ENCODE measurements around the gene RAB11FIP4. TPM values are rescaled to one million over a fixed set of nuclear protein-coding genes. Genes with fewer than 3 reads are reported as not detected.

RAB11FIP4 gene
- total and polyA plus RNA-seq, 2 of the 8 experiments (the other 6 are each of a cell fraction or from before 2014, with no cell fraction given), result 21.7 to 53.2 TPM

DNA sequence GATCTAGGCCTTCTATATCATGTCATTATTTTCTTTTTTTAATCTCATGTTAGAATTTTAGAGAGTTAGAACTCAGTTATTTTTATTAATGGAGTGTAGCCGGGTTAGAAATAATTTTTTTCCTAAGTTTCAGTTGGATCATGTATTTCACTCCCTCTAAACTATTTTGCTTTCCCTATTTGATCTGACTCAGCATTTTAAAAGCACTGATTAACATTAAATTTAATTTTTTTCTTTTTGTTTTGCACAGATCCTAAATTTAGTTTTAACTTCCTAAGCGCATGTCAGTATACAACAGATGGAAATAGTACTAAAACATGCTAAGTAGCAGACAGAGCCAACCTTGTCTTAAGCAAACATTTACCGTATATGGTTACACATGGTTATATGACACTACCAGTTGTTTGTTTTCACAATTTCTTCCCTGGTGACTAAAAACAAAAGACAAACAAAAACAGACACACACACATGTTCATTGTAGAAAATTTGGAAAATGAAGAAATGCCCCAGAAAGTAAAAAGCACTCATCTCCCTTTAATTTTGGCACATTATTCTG lies 33.6 kb upstream of the RAB11FIP4 start:
- Histone ChIP-seq H4K91ac (replicated peaks; ENCODE audit: insufficient read length, low read length) (no peak overlapping the region), H2BK120ac (replicated peaks; ENCODE audit: low read depth, low read length) (no peak overlapping the region), H3K9me3 (ENCODE audit: insufficient read depth in 2 of 2, low read depth in 1 of 2, low read length in 1 of 2) (no peaks in the 10 kb centered on the region), H3K79me1 (ENCODE audit: low read depth, low read length) (no peaks in the 10 kb centered on the region), H2AK5ac (ENCODE audit: low read depth, low read length) (no peak overlapping the region), H2BK12ac (ENCODE audit: low read depth, low read length) (no peak overlapping the region), H3K14ac (ENCODE audit: insufficient read length) (no peak overlapping the region), H3K4me1 (replicated peaks in 1 of 4; ENCODE audit: control insufficient read depth in 3 of 4, insufficient read depth in 4 of 4, low read length in 3 of 4) (no peaks in the 10 kb centered on the region), H3K9ac (replicated peaks in 1 of 4; ENCODE audit: extremely low read depth in 1 of 4, low read depth in 3 of 4, low read length in 3 of 4) (no peak overlapping the region), H3K18ac (ENCODE audit: extremely low read depth, low read length) (no peak overlapping the region), H4K5ac (ENCODE audit: insufficient read length, low read depth, low read length) (no peak overlapping the region), H4K8ac (ENCODE audit: extremely low read depth, insufficient read depth, low read length) (no peak overlapping the region), H2AFZ (ENCODE audit: low read length) (no peak overlapping the region), H3K36me3 (ENCODE audit: control insufficient read depth in 2 of 4, insufficient read depth in 4 of 4, low read length in 3 of 4) (peaks cover 0 to 11% (median 4%) of the 10 kb centered on the region in 4 experiments; a peak in 4 of 8 replicates), H2BK20ac (ENCODE audit: low read length) (no peak overlapping the region), H2BK5ac (ENCODE audit: low read depth, low read length) (no peak overlapping the region), H3K27me3 (replicated peaks in 1 of 4; ENCODE audit: control insufficient read depth in 3 of 4, extremely low read depth in 1 of 4, insufficient read depth in 3 of 4, low read length in 3 of 4) (no peaks in the 10 kb centered on the region), H3K4me2 (ENCODE audit: insufficient read depth in 1 of 2, low read depth in 2 of 2, low read length in 2 of 2) (no peak overlapping the region), H3K4ac (replicated peaks; ENCODE audit: insufficient read length, low read depth, low read length) (no peak overlapping the region), H4K20me1 (replicated peaks in 1 of 2; ENCODE audit: control insufficient read depth in 1 of 2, insufficient read depth in 2 of 2, low read length in 2 of 2) (no peaks in the 10 kb centered on the region), H3K56ac (replicated peaks; ENCODE audit: insufficient read length, low read depth, low read length) (no peak overlapping the region), H3K27ac (ENCODE audit: low read depth, low read length) (no peak overlapping the region), H3K23ac (ENCODE audit: insufficient read length) (no peak overlapping the region), H2BK15ac (ENCODE audit: low read length) (no peak overlapping the region), H3K79me2 (ENCODE audit: control insufficient read depth in 1 of 2, insufficient read depth in 2 of 2, low read length in 2 of 2) (no peaks in the 10 kb centered on the region), H3K23me2 (ENCODE audit: low read depth, low read length) (no peaks in the 10 kb centered on the region), H3K4me3 (ENCODE audit: extremely low read depth in 1 of 4, insufficient read depth in 2 of 4, low read depth in 3 of 4, low read length in 4 of 4) (no peak overlapping the region)
- FAIRE-seq, result no peak
- TF ChIP-seq MAFK (IDR thresholded peaks at IDR 0.05; ENCODE audit: low read depth, low read length), result no peak; the same call in 1 of the 2 replicates
- POLR2A ChIA-PET (ENCODE audit: partially characterized antibody), result no interaction called here
- 93% methylated on average over 3 of the region's 3 CpGs; no CpG with 5 or more reads in 1 of the 2 experiments for WGBS, 2 experiments (ENCODE audit: extremely low coverage in 1 of 2, insufficient coverage in 1 of 2, insufficient read length in 1 of 2, insufficient replicate concordance in 2 of 2, low coverage in 1 of 2, low lambda C conversion rate in 2 of 2, missing lambda C conversion rate in 1 of 2)
- CTCF ChIA-PET (ENCODE audit: partially characterized antibody), result no interaction called here
- DNase-seq (ENCODE audit: low read depth in 1 of 2, low spot score in 2 of 2), result no peak
